ENCODE data around the gene ZNF714. TPM values are rescaled to one million over a fixed set of nuclear protein-coding genes. Genes with fewer than 3 reads are reported as not detected.

Gene ZNF714
- total and polyA plus RNA-seq, 2 of the 8 experiments (the other 6 are each of a cell fraction or from before 2014, with no cell fraction given) = 16.4 to 74.2 TPM

GRCh38 chr19:21130097-21130775 lies 48.2 kb downstream of the ZNF714 start:
- Histone ChIP-seq H3K4ac (replicated peaks; ENCODE audit: insufficient read length, low read depth, low read length) (no peak overlapping the region), H3K4me3 (ENCODE audit: extremely low read depth in 1 of 4, insufficient read depth in 2 of 4, low read depth in 3 of 4, low read length in 4 of 4) (peak overlapping the region in 1 of 4 experiments; percentile 16; a peak in 1 of 8 replicates), H3K4me2 (ENCODE audit: insufficient read depth in 1 of 2, low read depth in 2 of 2, low read length in 2 of 2) (peak overlapping the region in 1 of 2 experiments; percentile 50; a peak in 2 of 4 replicates), H2BK15ac (ENCODE audit: low read length) (no peak overlapping the region), H2BK12ac (ENCODE audit: low read depth, low read length) (no peak overlapping the region), H3K23me2 (ENCODE audit: low read depth, low read length) (no peaks in the 10 kb centered on the region), H3K9me3 (ENCODE audit: insufficient read depth in 2 of 2, low read depth in 1 of 2, low read length in 1 of 2) (no peaks in the 10 kb centered on the region), H2BK120ac (replicated peaks; ENCODE audit: low read depth, low read length) (no peak overlapping the region), H2BK5ac (ENCODE audit: low read depth, low read length) (no peak overlapping the region), H2BK20ac (ENCODE audit: low read length) (no peak overlapping the region), H3K27ac (ENCODE audit: low read depth, low read length) (no peak overlapping the region), H3K23ac (ENCODE audit: insufficient read length) (no peak overlapping the region), H3K27me3 (replicated peaks in 1 of 4; ENCODE audit: control insufficient read depth in 3 of 4, extremely low read depth in 1 of 4, insufficient read depth in 3 of 4, low read length in 3 of 4) (no peaks in the 10 kb centered on the region), H2AFZ (ENCODE audit: low read length) (no peak overlapping the region), H3K9ac (replicated peaks in 1 of 4; ENCODE audit: extremely low read depth in 1 of 4, low read depth in 3 of 4, low read length in 3 of 4) (no peak overlapping the region), H3K36me3 (ENCODE audit: control insufficient read depth in 2 of 4, insufficient read depth in 4 of 4, low read length in 3 of 4) (no peaks in the 10 kb centered on the region), H3K56ac (replicated peaks; ENCODE audit: insufficient read length, low read depth, low read length) (no peak overlapping the region), H3K18ac (ENCODE audit: extremely low read depth, low read length) (no peak overlapping the region), H4K5ac (ENCODE audit: insufficient read length, low read depth, low read length) (no peak overlapping the region), H3K14ac (ENCODE audit: insufficient read length) (no peak overlapping the region), H4K20me1 (replicated peaks in 1 of 2; ENCODE audit: control insufficient read depth in 1 of 2, insufficient read depth in 2 of 2, low read length in 2 of 2) (no peaks in the 10 kb centered on the region), H3K79me2 (ENCODE audit: control insufficient read depth in 1 of 2, insufficient read depth in 2 of 2, low read length in 2 of 2) (no peaks in the 10 kb centered on the region), H3K79me1 (ENCODE audit: low read depth, low read length) (no peaks in the 10 kb centered on the region), H3K4me1 (replicated peaks in 1 of 4; ENCODE audit: control insufficient read depth in 3 of 4, insufficient read depth in 4 of 4, low read length in 3 of 4) (no peaks in the 10 kb centered on the region; a peak in 1 of 7 replicates), H4K91ac (replicated peaks; ENCODE audit: insufficient read length, low read length) (no peak overlapping the region), H2AK5ac (ENCODE audit: low read depth, low read length) (no peak overlapping the region), H4K8ac (ENCODE audit: extremely low read depth, insufficient read depth, low read length) (no peak overlapping the region)
- DNase-seq (ENCODE audit: low read depth in 1 of 2, low spot score in 2 of 2) (no peak), FAIRE-seq (no peak)
- WGBS, 2 experiments (ENCODE audit: extremely low coverage in 1 of 2, insufficient coverage in 1 of 2, insufficient read length in 1 of 2, insufficient replicate concordance in 2 of 2, low coverage in 1 of 2, low lambda C conversion rate in 2 of 2, missing lambda C conversion rate in 1 of 2) = 65% methylated on average over 3 of the region's 3 CpGs; no CpG with 5 or more reads in 1 of the 2 experiments
- CTCF ChIA-PET (ENCODE audit: partially characterized antibody) = interaction anchor here (1.0 to 1.2 kb wide), 2 partner anchors 27 to 126 kb away, joined by 3 read pairs; no protein-coding TSS in a partner anchor
- TF ChIP-seq ATF2 (IDR thresholded peaks at IDR 0.05; ENCODE audit: low read length) = no peak
- TF ChIP-seq ASH2L (IDR thresholded peaks at IDR 0.05; ENCODE audit: low read length) = no peak
- TF ChIP-seq EP300 (IDR thresholded peaks at IDR 0.05; ENCODE audit: borderline replicate concordance in 1 of 2, low read depth in 2 of 2, low read length in 2 of 2) = peak in 1 of 2 experiments; percentile 70; a peak in 1 of 3 replicates
- no peak for TF ChIP-seq YY1 (IDR thresholded peaks at IDR 0.05; ENCODE audit: low read depth, low read length)
- POLR2A ChIA-PET (ENCODE audit: partially characterized antibody) = interaction anchor here (1.8 kb wide), 1 partner anchor 12 kb away, joined by 9 read pairs; the partner anchor contains the start of gene ZNF431
